Activated naive CD8-positive, alpha-beta T cell treated with anti-CD3 and anti-CD28 coated beads, Interleukin-2, amount 50 U/mL, for 16 hours (primary cell): Measurements from ENCODE around the gene PC.

ENCODE experiments used
- DNase-seq: peaks from one replicate; pipeline ENCODE4 v3.0.0-alpha.2; 2020; ENCODE audit warnings: low read depth, low spot score

PC gene

GRCh38 chr11:66855574-66856495, 102.3 kb downstream of the PC start:
- peak; percentile 58 for DNase-seq

GRCh38 chr11:66854729-66855211, 103.4 kb downstream of the PC start:
- DNase-seq = no peak

GRCh38 chr11:66854231-66854661, 103.9 kb downstream of the PC start:
- no peak for DNase-seq

GRCh38 chr11:66853242-66854229, 104.6 kb downstream of the PC start:
- DNase-seq = no peak

GRCh38 chr11:66852466-66853241, 105.5 kb downstream of the PC start:
- DNase-seq = no peak

- DNase-seq = no peak
Measured at GRCh38 chr11:66851698-66852465, 106.3 kb downstream of the PC start.

- DNase-seq = no peak
Measured at GRCh38 chr11:66851239-66851596, 107.0 kb downstream of the PC start.

GRCh38 chr11:66850588-66851238, 107.5 kb downstream of the PC start:
- DNase-seq = no peak

- DNase-seq = no peak
Measured at GRCh38 chr11:66850235-66850587, 108.0 kb downstream of the PC start.

GRCh38 chr11:66849501-66850234, 108.5 kb downstream of the PC start:
- no peak for DNase-seq

GRCh38 chr11:66848671-66849500, 109.3 kb downstream of the PC start:
- DNase-seq = no peak

GRCh38 chr11:66847461-66848232, 110.5 kb downstream of the PC start:
- no peak for DNase-seq

GRCh38 chr11:66846671-66847091, 111.5 kb downstream of the PC start:
- DNase-seq = no peak

- no peak for DNase-seq
Measured at GRCh38 chr11:66845876-66846212, 112.3 kb downstream of the PC start.

- DNase-seq = no peak
Measured at GRCh38 chr11:66845143-66845875, 112.9 kb downstream of the PC start.

GRCh38 chr11:66844496-66845142, 113.6 kb downstream of the PC start:
- no peak for DNase-seq
